22Rv1 (cell line): ENCODE measurements around the gene PFDN2.
"Not testable (repeated sequence)": the region's sequence is repeated elsewhere in the genome, so short reads cannot be mapped to it uniquely, and the experiment has no call there.

Source experiments
- H3K27ac ChIP-seq: fragments of 450-650 bp; 2 replicates; pipeline ENCODE4 v1.5.1; 2017
- CTCF ChIP-seq: fragments of 450-650 bp; IDR thresholded peaks from 2 replicates; pipeline ENCODE4 v1.5.1; 2017; ENCODE audit warnings: mild to moderate bottlenecking
- ZFX ChIP-seq: fragments of 450-650 bp; IDR thresholded peaks from 2 replicates; pipeline ENCODE4 v1.6.1; 2017; ENCODE audit warnings: antibody characterized with exemption, borderline replicate concordance

The PFDN2 gene

GRCh38 chr1:161069731-161070270 is 48.0 kb downstream of the PFDN2 start, which contains the start of gene ARHGAP30:
ARHGAP30 (minus strand) TSS chr1:161069891; CDS start chr1:161069624, 267 bp downstream.
- H3K27ac ChIP-seq, result no peak within 1 kb of the TSS
- TF ChIP-seq ZFX, result no peak
- no peak for TF ChIP-seq CTCF

DNA sequence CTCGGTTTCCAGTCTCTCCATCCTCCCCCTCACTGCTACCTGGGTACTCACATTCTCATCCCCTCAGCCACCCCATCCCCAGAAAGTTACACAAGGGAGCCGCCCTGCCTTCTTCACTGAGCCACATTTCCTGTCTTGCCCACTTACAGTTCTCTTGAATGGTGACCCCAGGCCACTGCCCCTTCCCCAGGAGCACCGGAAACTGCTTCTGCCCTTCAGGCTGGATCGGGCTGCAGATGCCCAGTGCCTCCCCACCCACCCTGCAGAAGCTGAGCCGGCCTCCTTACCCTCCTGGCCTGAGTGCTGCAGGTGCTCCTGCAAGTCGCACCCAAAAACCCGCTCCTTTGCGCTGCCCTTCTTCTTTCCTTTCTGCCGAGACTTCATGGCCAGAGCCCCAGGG is 48.6 kb downstream of the PFDN2 start:
- TF ChIP-seq CTCF, result no peak
- TF ChIP-seq ZFX, result no peak
- H3K27ac ChIP-seq, result no peak overlapping the region

DNA sequence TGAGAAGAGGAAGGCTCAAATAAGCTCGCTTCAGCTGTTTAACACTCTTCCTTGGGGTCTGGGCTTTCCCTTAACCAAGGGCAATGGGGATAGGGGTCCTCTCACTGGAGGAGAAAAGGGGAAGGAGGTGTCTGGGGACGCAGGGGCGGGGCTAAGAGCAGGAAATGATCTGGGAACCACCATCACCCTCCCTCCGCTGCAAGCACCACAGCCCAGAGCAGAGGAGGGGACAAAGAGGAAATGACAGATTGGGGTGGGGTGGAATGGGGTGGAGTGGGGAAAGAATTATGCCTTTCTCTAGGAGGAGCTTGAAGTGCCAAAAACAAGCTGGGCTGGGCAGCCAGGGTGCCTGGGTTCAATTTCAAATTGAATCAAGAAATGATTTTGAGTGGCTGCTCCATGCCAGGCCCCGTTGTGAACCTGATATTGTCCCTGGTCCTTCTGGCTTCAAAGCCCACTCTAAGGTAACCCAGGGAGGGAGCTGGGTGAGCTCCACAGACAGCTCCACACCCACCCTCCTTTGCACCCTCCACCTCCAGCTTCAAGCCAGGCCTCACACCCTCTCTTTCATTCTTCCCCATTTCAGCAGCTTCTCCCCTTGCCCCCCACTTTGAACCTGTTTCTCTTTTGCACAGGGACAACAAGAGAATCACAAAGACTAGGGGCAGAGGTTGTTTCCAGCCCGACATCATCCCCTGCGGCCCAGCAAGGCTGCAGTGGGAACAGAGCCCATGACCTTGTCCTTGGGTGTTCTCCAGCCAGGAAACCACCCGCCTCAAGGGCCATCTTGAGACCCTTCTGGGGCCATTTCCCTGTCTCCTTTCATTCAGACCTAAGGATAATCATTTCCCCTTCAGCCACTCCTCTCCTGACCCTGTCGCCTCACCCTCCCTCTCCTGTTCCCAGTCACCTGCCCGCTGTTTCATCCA is 49.3 kb downstream of the PFDN2 start:
- H3K27ac ChIP-seq, result no peak overlapping the region
- TF ChIP-seq ZFX, result no peak
- no peak for TF ChIP-seq CTCF

- TF ChIP-seq ZFX, result no peak
- TF ChIP-seq CTCF, result no peak
- no peak overlapping the region for H3K27ac ChIP-seq
Measured at GRCh38 chr1:161066694-161067093, 51.1 kb downstream of the PFDN2 start.

DNA sequence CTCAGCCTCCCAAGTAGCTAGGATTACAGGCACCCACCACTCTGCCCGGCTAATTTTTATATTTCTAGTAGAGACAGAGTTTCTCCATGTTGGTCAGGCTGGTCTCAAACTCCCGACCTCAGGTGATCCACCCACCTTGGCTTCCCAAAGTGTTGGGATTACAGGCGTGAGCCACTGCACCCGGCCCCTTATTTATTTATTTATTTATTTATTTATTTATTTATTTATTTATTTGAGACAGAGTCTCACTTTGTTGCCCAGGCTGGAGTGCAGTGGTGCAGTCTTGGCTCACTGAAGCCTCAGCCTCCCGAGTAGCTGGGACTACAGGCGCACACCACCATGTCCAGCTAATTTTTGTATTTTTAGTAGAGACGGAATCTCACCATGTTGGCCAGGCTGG is 52.2 kb downstream of the PFDN2 start:
- not testable (repeated sequence) for H3K27ac ChIP-seq

DNA sequence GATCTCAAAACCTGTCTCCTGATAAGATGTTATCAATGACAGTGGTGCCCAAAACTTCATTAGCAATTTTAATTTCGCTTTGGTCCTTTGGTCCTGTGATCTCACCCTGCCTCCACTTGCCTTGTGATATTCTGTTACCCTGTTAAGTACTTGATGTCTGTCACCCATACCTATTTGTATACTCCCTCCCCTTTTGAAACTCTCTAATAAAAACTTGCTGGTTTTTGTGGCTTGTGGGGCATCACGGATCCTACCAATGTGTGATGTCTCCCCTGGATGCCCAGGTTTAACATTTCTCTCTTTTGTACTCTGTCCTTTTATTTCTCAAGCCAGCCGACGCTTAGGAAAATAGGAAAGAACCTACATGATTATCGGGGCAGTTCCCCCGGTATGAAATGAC is 53.9 kb downstream of the PFDN2 start:
- not testable (repeated sequence) for H3K27ac ChIP-seq

GRCh38 chr1:161061419-161061818 is 56.4 kb downstream of the PFDN2 start:
- no peak overlapping the region for H3K27ac ChIP-seq
- TF ChIP-seq ZFX, result no peak
- no peak for TF ChIP-seq CTCF

- no peak overlapping the region for H3K27ac ChIP-seq
- no peak for TF ChIP-seq ZFX
- no peak for TF ChIP-seq CTCF
Measured at GRCh38 chr1:161059293-161059692, 58.5 kb downstream of the PFDN2 start.
